Activated naive CD8-positive, alpha-beta T cell treated with anti-CD3 and anti-CD28 coated beads, Interleukin-2, amount 50 U/mL, for 24 hours (primary cell): ENCODE data around the gene ARHGAP26.

Source experiments
- ATAC-seq: fragments of 150-1000 bp; cut with Tn5 transposase; one replicate; pipeline ENCODE4 v1.10.0; 2021
- DNase-seq: peaks from one replicate; pipeline ENCODE4 v3.0.0; 2021
- H3K27ac Mint-ChIP-seq: one replicate; pipeline ENCODE4 v1.8.0; 2021; ENCODE audit warnings: mild to moderate bottlenecking, mixed read lengths
- H3K27me3 Mint-ChIP-seq: one replicate; pipeline ENCODE4 v1.8.0; 2021; ENCODE audit warnings: mixed read lengths
- H3K36me3 Mint-ChIP-seq: one replicate; pipeline ENCODE4 v1.8.0; 2021; ENCODE audit warnings: low read depth, mixed read lengths
- H3K4me1 Mint-ChIP-seq: one replicate; pipeline ENCODE4 v1.8.0; 2021; ENCODE audit warnings: mixed read lengths
- H3K4me3 Mint-ChIP-seq: one replicate; pipeline ENCODE4 v1.8.0; 2021; ENCODE audit warnings: mild to moderate bottlenecking, moderate library complexity, mixed read lengths
- H3K9me3 Mint-ChIP-seq: one replicate; pipeline ENCODE4 v1.8.0; 2021; ENCODE audit warnings: mixed read lengths

The ARHGAP26 gene

GRCh38 chr5:142767911-142768310 lies 2.3 kb upstream of the ARHGAP26 start:
- Mint-ChIP-seq H3K27ac (no peak overlapping the region), H3K4me3 (no peak overlapping the region), H3K27me3 (no peaks in the 10 kb centered on the region), H3K4me1 (peaks cover 27% of the 10 kb centered on the region), H3K36me3 (no peaks in the 10 kb centered on the region), H3K9me3 (no peaks in the 10 kb centered on the region)
- no peak for ATAC-seq
- no peak for DNase-seq

DNA sequence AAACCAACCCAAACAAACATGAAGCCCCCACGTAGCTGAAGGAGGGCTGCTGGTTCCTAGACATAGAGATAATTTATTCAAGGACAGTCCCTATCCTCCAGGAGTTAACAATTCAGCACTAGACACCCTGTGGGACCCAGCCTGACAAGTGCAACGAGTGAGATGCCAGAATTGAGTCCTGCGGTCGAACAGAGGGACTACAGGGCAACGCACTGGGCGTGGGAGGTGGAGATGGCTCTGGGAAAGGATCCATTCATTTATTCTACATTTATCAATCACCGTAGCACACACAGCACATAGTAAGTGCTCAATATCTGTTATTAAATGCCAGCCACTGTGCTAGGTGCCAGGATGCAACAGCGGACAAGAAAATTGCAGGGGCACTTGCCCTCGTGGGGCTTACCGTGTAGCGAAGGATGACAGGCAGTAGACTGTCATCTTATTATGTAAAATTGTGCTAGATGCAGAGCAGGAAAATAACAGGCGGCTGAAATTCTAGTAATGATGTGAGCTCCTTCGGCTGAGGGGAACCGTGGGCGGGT lies 855 bp upstream of the ARHGAP26 start:
- peaks cover 37% of the 10 kb centered on the region for H3K4me1 Mint-ChIP-seq
- no peaks in the 10 kb centered on the region for H3K27me3 Mint-ChIP-seq
- H3K36me3 Mint-ChIP-seq = no peaks in the 10 kb centered on the region
- H3K27ac Mint-ChIP-seq = peak overlapping the region; percentile 85
- DNase-seq = no peak
- H3K9me3 Mint-ChIP-seq = no peaks in the 10 kb centered on the region
- ATAC-seq = no peak
- peak overlapping the region; percentile 90 for H3K4me3 Mint-ChIP-seq

DNA sequence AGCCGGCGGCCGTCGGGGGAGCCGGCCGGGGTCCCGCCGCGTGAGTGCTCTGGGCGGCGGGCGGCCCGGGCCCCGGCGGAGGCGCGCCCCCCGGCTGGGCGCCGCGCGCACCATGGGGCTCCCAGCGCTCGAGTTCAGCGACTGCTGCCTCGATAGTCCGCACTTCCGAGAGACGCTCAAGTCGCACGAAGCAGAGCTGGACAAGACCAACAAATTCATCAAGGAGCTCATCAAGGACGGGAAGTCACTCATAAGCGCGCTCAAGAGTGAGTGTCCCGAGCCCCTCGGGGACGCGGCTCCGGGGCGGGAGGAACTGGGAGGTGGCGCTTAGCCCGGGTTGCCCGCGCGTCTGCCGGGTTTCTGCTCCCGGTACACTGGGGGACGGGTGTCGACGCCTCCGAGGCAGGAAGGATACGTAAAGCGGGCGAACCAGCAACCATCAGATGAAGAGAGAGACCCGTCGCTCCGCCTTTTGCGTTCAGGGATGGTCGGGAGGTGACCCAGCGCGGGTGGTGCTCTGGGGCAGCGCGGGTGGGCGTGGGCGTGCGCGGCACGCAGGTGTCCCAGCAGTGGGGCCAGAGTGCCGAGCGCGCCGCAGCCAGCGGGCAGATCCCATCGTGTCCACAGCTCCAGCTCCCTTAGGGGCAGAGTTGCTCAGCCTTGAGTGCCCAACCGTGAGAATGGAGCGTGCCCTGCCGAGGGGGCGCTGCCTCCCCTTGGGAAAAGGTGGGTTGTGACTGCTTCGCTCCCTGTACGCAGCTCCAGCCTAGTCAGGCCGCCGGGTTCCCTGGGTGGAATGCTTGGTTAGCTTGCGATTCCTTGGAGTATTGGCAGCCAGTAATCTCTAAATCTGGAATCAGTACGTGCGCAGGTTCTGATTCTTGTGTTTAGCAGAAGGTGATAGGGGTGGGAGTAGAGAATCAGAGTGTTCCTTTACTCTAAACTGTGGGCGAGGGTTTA lies 753 bp downstream of the ARHGAP26 start:
- H3K27ac Mint-ChIP-seq = peak overlapping the region; percentile 86
- H3K27me3 Mint-ChIP-seq = no peaks in the 10 kb centered on the region
- no peaks in the 10 kb centered on the region for H3K9me3 Mint-ChIP-seq
- H3K4me1 Mint-ChIP-seq = peaks cover 45% of the 10 kb centered on the region
- peak; percentile 15 for ATAC-seq
- H3K4me3 Mint-ChIP-seq = peak overlapping the region; percentile 90
- DNase-seq = peak; percentile 60
- H3K36me3 Mint-ChIP-seq = no peaks in the 10 kb centered on the region

- H3K36me3 Mint-ChIP-seq = no peaks in the 10 kb centered on the region
- H3K27me3 Mint-ChIP-seq = no peaks in the 10 kb centered on the region
- peak overlapping the region; percentile 90 for H3K4me3 Mint-ChIP-seq
- H3K9me3 Mint-ChIP-seq = no peaks in the 10 kb centered on the region
- ATAC-seq = no peak
- DNase-seq = no peak
- H3K4me1 Mint-ChIP-seq = peaks cover 45% of the 10 kb centered on the region
- no peak overlapping the region for H3K27ac Mint-ChIP-seq
These were observed 1.5 kb downstream of the ARHGAP26 start for GRCh38 chr5:142771666-142772065.

GRCh38 chr5:142772446-142773293 lies 2.5 kb downstream of the ARHGAP26 start:
- no peak overlapping the region for H3K27ac Mint-ChIP-seq
- H3K27me3 Mint-ChIP-seq = no peaks in the 10 kb centered on the region
- no peaks in the 10 kb centered on the region for H3K36me3 Mint-ChIP-seq
- ATAC-seq = no peak
- H3K4me3 Mint-ChIP-seq = no peak overlapping the region
- DNase-seq = no peak
- no peaks in the 10 kb centered on the region for H3K9me3 Mint-ChIP-seq
- H3K4me1 Mint-ChIP-seq = peaks cover 53% of the 10 kb centered on the region

GRCh38 chr5:142777099-142777498 lies 6.9 kb downstream of the ARHGAP26 start:
- Mint-ChIP-seq H3K27ac (no peak overlapping the region), H3K36me3 (no peaks in the 10 kb centered on the region), H3K27me3 (no peaks in the 10 kb centered on the region), H3K4me3 (no peak overlapping the region), H3K4me1 (peaks cover 67% of the 10 kb centered on the region), H3K9me3 (no peaks in the 10 kb centered on the region)
- no peak for ATAC-seq
- DNase-seq = no peak

- Mint-ChIP-seq H3K4me3 (no peak overlapping the region), H3K4me1 (peaks cover 67% of the 10 kb centered on the region), H3K9me3 (no peaks in the 10 kb centered on the region), H3K27me3 (no peaks in the 10 kb centered on the region), H3K27ac (no peak overlapping the region), H3K36me3 (no peaks in the 10 kb centered on the region)
- no peak for DNase-seq
- no peak for ATAC-seq
These were observed 7.7 kb downstream of the ARHGAP26 start for GRCh38 chr5:142777850-142778249.

DNA sequence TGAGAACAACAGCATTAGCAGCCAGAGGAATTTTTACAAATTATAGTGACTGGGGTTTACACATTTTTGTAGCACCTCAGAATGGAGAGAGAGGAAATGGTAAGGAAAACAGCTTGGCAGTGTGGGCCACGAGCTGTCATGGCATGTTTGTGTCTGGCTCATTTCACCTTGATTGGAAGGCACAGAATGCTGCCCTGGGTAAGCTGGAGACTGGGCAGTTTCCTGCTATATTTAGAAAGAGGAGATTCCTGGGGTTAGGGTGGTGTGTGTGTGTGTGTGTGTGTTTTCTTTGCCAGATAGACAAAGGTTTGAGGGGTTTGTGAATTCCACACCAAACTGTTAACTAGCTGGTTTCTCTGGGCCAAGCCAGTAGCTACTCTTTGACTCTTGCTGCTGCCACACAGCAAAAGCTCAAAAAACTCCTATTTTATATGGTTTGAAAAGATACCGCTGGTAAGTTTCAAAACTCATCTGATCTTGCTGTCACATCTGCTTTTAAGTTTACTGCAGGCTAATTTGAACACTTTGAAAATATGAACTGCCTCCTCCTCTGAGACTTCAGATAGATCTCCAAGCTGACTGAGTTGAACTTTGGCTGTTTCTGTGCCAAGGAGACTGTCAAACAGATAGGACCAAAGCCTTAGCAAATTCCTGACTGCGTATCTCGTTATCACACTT lies 9.1 kb downstream of the ARHGAP26 start:
- no peaks in the 10 kb centered on the region for H3K36me3 Mint-ChIP-seq
- H3K27me3 Mint-ChIP-seq = no peaks in the 10 kb centered on the region
- H3K4me1 Mint-ChIP-seq = peaks cover 71% of the 10 kb centered on the region
- no peaks in the 10 kb centered on the region for H3K9me3 Mint-ChIP-seq
- ATAC-seq = no peak
- H3K27ac Mint-ChIP-seq = no peak overlapping the region
- no peak overlapping the region for H3K4me3 Mint-ChIP-seq
- DNase-seq = no peak

DNA sequence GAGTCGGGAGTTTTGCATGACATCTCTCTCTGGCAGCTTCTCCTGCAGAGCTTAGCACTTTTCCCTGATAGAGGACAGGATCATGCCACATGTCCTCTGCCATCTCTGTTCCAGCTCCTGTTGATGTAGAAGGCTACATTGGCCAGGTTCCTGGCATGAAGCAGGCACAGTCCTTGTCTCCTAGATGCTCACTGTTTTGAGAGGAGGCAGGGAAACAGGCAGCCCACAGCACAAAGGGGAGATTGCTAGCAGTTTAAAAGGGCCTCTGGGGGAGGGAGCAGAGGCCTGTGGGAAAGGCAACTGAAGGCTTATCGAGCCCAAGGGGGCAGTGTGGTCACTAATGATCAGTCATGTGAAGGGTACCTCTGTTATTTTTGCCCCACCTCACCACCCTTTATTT lies 10.7 kb downstream of the ARHGAP26 start:
- DNase-seq (no peak), ATAC-seq (no peak)
- H3K9me3 Mint-ChIP-seq = no peaks in the 10 kb centered on the region
- H3K36me3 Mint-ChIP-seq = no peaks in the 10 kb centered on the region
- no peak overlapping the region for H3K4me3 Mint-ChIP-seq
- H3K27me3 Mint-ChIP-seq = no peaks in the 10 kb centered on the region
- peaks cover 79% of the 10 kb centered on the region for H3K4me1 Mint-ChIP-seq
- H3K27ac Mint-ChIP-seq = no peak overlapping the region

- no peaks in the 10 kb centered on the region for H3K36me3 Mint-ChIP-seq
- no peaks in the 10 kb centered on the region for H3K9me3 Mint-ChIP-seq
- no peak for DNase-seq
- peak overlapping the region; percentile 61 for H3K27ac Mint-ChIP-seq
- no peaks in the 10 kb centered on the region for H3K27me3 Mint-ChIP-seq
- H3K4me3 Mint-ChIP-seq = peak overlapping the region; percentile 19
- no peak for ATAC-seq
- peaks cover 79% of the 10 kb centered on the region for H3K4me1 Mint-ChIP-seq
These were observed 12.9 kb downstream of the ARHGAP26 start for GRCh38 chr5:142782976-142783530.

- Mint-ChIP-seq H3K4me1 (peaks cover 73% of the 10 kb centered on the region), H3K9me3 (no peaks in the 10 kb centered on the region), H3K27me3 (no peaks in the 10 kb centered on the region), H3K4me3 (peak overlapping the region; percentile 61), H3K36me3 (no peaks in the 10 kb centered on the region), H3K27ac (peak overlapping the region; percentile 77)
- peak; percentile 66 for DNase-seq
- ATAC-seq = peak; percentile 94
These were observed 13.6 kb downstream of the ARHGAP26 start for GRCh38 chr5:142783601-142784341.

DNA sequence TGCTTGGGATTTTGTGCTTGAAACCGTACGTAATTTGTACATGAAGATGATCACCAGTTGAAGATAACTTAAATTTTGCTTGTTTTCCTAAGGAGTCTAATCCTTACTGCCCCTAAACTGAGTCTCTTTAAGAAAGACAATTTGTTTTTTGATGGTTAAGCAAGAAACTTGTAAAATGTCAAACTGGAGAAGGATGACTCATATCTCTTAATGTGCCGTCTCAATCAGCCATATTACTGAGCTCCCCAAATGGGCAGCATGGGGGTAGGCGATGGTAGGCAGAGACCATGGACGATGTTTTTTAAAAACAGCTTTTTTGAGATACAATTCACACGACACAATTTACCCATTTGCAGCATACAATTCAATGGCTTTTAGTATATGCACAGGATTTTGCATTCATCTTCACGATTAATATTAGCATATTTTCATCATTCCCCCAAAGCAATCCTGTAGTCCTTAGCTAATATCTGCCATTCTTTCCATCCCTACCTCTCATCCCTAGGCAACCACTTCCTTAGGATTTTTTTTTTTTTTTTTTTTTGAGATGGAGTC lies 14.3 kb downstream of the ARHGAP26 start:
- Mint-ChIP-seq H3K27me3 (no peaks in the 10 kb centered on the region), H3K27ac (peak overlapping the region; percentile 77), H3K9me3 (no peaks in the 10 kb centered on the region), H3K36me3 (no peaks in the 10 kb centered on the region), H3K4me3 (peak overlapping the region; percentile 61), H3K4me1 (peaks cover 66% of the 10 kb centered on the region)
- DNase-seq (no peak), ATAC-seq (peak; percentile 11)

- Mint-ChIP-seq H3K9me3 (no peaks in the 10 kb centered on the region), H3K4me1 (peaks cover 60% of the 10 kb centered on the region), H3K4me3 (peak overlapping the region; percentile 9), H3K27me3 (no peaks in the 10 kb centered on the region), H3K27ac (no peak overlapping the region), H3K36me3 (no peaks in the 10 kb centered on the region)
- ATAC-seq (no peak), DNase-seq (no peak)
These were observed 15.0 kb downstream of the ARHGAP26 start for GRCh38 chr5:142785206-142785605.
